KG1 (cell line): ENCODE results near the gene DZIP1L.
"Not testable (repeated sequence)": the region's sequence is repeated elsewhere in the genome, so short reads cannot be mapped to it uniquely, and the experiment has no call there.

Source experiments
- DNase-seq: peaks from one replicate; lab custom pipeline; 2025; lab: John Stamatoyannopoulos, UW

DZIP1L gene, protein sequence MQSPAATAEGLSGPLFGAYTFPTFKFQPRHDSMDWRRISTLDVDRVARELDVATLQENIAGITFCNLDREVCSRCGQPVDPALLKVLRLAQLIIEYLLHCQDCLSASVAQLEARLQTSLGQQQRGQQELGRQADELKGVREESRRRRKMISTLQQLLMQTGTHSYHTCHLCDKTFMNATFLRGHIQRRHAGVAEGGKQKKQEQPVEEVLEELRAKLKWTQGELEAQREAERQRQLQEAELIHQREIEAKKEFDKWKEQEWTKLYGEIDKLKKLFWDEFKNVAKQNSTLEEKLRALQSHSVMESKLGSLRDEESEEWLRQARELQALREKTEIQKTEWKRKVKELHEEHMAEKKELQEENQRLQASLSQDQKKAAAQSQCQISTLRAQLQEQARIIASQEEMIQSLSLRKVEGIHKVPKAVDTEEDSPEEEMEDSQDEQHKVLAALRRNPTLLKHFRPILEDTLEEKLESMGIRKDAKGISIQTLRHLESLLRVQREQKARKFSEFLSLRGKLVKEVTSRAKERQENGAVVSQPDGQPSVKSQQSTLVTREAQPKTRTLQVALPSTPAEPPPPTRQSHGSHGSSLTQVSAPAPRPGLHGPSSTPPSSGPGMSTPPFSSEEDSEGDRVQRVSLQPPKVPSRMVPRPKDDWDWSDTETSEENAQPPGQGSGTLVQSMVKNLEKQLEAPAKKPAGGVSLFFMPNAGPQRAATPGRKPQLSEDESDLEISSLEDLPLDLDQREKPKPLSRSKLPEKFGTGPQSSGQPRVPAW

DNA sequence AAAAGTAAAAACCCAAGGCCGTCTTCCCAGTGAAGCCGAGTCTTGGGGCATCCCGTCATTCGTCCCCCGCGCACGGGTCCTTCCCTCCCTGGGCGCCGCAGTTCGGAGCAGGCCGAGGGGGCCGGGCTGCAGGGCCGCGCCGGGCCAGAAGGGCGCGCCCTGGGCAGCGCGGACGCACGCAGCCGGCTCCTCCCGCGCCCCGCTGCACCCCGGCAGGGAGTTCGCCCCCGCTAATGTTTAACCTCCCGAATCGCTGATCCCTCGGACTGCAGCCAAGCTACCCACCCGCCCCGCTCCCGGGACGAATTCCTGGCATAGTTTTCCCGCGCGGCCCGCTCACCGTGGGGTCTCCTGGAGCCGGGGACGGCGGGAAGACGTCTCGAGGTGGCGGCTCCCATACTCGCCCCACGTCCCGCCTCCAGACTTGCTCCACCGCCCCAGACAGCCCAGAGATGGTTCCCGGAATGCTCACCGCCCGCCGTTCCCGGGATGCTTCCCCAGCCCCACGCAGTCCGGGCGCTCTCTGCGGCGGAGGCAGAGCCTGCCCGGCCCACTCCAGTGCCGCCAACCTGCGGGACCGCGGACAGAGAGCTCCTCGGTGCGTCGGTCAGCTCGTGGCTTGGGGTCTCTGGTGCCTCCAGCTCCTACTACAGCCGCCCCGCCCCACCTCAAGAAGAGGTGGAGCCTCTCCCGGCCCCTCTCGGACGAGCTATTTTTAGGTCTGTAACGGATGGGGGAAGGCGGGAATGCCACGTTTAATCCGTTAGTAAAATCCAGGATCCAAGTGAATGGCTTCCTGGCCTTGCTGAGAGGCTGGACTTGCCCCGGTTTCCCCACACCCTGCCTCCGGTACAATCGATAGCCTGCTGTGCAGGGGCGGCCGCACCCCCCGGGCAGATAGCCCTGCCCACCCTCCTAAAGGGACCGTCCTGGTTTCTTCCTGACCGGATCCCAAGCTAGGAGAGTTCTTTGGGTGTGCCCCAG is at the start of gene DZIP1L:
DZIP1L (minus strand) TSS at position 621 of the 984 bp plus-strand sequence. CDS start 11,637 bp downstream, outside the sequence.
- DNase-seq = peak; percentile 22

DNA sequence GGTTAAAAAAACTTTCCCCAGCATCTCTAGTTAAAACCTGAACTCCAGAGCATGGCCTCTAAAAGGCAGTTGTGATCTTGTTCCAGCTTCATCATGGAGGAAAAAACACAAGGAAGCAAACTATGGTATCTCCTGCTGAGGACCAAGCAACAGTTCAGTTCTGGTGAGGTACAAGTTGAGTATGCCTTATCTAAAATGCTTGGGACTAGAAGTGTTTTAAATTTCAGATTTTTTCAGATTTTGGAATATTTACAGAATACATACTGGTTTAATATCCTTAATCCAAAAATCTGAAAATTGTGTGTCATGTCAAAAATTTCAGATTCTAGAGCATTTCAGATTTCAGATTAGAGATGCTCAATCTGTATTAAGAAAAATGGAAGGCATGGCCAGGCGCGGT is 49.7 kb upstream of the DZIP1L start:
- no peak for DNase-seq

DNA sequence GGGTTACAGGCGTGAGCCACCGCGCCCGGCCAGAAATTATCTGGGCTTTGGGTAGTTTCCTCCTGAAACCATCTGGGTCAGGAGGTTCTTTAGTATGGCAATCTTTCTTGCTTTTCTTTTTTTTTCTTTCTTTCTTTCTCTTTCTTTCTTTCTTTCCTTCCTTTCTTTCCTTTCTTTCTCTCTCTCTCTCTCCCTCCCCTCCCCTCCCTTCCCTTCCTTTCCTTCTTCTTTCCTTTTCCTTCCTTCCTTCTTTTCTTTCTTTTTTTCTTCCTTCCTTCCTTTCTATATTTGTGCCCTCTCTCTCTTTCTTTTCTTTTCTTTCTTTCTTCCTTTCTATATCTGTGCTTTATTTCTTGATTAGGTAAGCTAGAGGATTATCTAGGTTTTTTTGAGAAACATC is 42.3 kb upstream of the DZIP1L start:
- no peak for DNase-seq

DNA sequence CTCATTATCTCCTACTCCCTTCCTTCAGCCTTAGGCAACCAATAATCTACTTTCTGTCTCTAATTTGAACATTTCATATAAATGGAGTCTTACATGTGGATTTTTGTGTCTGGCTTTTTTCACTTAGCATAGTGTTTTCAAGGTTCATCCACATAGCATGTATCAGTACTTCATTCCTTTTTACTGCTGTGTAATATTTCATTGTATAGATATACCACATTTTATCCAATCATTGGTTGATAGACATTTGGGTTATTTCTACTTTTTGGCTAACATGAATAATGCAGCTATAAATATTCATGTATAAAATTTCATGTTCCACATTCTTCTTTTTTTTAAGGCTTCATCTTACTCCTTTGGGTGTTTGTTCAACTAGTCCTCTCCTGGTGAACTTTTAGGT is 39.1 kb upstream of the DZIP1L start:
- no peak for DNase-seq

DNA sequence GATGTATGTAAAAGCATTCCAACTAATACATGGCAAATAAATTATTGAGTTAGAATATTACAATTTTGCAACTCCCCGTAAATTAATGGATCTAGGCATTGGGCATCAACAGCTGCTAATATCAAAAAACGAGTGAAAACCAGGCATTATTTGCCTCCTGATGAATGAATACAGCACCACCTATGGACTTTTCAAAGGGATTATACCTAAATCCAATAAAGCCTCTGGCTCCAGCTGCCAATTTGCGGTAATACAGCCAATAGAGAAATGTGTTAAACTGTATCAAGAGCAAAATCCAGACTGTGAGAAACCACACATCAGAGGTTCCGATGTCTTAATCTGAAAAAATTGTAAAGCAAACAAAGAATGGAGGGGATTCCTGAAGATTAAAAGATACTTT is 33.1 kb upstream of the DZIP1L start:
- DNase-seq = no peak

DNA sequence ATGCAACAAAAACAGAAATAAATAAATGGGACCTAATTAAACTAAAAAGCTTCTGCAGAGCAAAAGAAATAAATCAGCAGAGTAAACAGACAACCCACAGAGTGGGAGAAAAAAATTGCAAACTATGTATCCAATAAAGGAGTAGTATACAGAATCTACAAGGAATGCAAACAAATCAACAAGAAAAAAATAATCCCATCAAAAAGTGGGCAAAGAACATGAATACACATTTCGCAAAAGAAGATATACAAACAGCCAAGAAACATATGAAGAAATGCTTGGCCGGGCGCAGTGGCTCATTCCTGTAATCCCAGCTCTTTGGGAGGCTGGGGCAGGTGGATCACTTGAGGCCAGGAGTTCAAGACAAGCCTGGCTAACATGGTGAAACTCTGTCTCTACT is 26.8 kb upstream of the DZIP1L start:
- DNase-seq = not testable (repeated sequence)

DNA sequence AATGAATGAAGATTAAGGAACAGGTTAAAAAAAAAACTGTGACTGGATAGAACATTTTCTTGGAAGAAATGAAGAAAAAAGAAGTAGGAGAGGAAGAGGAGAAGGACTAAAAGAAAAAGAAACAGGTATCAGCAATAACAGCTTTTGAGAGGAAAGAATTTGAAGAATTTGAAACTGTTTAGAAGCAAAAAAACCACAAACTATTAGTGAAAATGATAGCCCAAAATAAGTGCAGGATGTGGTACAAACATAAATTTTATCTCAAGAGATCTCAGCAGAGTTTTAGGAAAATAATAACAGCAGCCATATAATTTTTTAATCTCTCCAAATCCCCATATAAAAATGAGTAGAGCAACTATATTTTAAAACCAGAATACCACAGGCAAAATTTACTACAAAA is 25.5 kb upstream of the DZIP1L start:
- DNase-seq = no peak

DNA sequence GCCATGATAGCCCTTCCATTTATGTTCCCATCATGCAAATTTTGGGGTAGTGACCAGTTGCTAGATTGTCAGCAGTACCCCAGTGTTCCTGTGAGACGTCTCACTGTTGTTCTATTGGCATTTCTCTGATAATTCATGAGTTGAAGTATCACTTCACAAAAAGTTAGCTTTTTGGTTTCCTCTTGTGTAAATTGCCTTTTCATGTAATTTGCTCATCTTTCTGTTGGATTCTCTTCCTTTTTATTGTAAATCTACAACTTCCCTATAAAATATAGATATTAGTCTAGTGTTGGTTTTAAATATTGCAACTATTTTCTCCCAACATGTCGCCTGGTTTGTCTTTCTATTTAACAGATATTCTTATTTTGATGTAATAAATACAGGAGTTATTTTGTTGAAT is 24.3 kb upstream of the DZIP1L start:
- DNase-seq = no peak

DNA sequence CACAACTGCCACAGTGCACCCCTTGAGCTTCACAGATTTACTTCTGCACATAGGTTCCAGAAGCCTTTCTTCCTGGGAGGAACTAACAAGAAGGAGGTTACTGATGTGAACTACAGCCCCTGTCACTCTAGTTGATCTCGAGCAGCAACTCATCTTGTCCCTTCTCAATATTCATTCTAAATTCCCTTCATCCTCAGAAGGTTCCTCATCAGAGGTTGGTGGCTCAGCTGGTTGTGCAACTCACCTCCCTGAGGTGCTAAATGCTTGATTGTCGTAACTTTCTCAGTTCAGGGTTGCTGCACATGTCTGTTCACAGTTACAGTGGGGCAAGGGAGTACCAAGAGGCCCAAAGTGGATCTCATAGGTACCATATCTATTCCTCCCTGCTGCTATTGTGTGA is 22.5 kb upstream of the DZIP1L start:
- DNase-seq = no peak

DNA sequence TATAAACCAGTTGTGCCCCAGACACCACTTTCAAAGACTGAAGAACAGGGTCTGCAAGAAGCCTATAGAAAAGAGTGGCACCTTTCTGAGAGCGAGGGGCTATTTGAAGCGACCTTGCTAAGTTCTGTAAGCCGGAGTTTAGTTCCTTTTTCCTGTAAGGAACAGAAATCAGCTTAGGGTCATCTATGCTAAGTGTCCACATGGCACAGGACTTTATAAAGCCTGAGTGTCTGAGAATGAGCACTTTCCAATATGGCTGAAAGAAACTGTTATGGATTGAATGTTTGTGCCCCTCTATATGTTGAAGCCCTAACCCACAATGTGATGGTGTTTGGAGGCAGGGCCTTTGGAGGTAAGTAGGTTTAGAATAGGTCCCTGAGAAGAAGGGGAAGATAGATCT is 20.8 kb upstream of the DZIP1L start:
- no peak for DNase-seq

DNA sequence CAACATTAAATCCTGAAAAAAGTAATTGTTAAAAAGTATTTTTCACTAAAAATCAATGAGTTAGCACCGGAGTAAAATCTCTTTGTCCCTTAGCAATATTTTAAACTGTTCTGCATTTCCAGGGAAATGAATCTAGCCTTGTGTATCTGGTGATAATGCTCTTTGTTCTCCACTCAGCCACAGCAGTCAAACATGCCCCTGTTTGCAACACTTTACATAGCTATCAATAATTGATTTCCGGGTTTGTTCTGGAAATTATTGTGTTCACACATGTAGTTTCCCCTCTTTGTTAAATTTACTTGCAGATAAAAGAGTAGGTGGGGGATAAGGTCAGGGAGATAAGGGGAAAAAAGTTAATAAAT is 20.4 kb upstream of the DZIP1L start:
- DNase-seq = no peak

DNA sequence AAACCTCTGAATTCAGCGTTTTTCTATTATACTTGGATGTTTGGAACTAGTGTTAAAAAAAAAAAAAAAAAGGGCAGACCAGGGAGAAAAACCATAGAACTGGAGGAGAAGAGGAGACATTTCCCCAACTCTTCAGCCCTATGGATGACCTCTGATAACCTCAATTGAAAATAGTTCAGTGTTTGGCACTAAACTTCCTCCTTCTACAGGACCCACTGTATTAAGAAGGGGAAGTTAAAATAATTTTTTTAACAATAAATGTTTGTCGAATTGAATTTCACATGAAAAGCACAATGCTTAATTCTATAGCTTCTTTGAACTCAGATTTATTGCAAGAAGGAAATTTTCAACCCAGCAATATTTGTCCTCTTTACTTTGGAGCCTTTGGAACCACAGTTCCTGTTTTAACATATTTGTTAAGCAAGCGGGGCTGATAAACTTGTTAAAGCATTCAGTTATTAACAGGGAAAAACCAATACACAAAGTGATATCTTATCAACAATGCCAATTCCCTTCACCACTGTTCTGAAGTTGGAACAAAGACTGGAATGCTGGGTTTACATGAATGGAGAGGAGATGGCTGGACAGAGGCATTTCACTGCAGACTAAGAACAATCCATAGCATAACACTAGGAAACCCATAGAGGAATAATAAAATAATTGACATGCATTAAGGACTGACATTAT is 19.9 kb upstream of the DZIP1L start:
- DNase-seq = no peak

DNA sequence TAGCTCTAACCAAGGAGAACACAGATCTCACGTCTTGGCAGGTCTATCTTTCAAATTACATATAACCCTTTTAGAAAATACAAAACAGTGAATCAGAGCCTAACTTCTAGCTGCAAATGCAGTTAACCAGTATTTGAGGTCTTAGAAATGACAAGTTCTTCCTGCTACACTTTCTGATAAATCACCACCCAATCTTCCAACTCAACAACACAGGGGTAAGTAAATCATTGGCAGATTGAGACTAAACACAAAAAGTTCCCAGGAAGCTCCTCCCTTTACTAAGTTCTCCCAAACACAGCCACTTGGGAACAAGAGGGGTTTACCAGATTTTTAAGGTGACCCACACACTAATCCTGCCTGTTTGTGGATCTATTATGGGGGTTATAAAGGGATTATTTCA is 16.8 kb upstream of the DZIP1L start, which contains the start of gene A4GNT:
A4GNT (minus strand) TSS at position 152 of the 400 bp plus-strand sequence. CDS start 1,134 bp downstream, outside the sequence.
- DNase-seq = no peak

DNA sequence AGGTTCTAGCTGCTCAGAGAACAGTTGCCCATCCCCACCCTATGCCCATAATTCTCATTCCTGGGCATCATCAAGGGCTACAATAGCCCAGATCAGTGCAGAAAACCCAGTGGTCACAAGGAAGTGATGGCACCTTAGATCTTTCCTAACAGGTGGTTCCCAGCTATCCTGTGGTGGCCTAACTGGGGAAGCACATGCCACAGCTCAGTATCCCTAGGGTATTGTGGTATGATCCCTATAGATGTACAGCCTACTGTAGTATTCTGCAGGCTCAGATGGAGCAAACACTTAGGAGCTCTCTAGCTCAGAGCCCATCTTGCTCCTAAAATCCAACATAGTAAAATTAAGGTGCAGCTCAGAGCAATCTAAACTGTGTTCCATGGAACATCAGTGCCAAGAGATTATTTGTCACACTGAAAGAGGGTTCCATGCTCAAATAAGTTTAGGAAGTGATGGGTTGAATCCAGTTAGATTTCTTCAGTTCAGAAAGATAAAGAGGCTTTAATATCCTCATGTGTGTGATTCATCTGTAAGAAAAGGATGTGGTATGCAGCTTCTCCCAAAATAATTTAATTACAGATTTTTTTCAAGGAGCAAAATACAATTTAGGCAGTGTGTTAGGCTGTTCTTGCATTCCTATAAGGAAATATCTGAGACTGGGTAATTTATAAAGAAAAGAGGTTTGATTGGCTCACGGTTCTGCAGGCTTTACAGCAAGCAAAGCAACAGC is 12.4 kb upstream of the DZIP1L start:
- DNase-seq = no peak

DNA sequence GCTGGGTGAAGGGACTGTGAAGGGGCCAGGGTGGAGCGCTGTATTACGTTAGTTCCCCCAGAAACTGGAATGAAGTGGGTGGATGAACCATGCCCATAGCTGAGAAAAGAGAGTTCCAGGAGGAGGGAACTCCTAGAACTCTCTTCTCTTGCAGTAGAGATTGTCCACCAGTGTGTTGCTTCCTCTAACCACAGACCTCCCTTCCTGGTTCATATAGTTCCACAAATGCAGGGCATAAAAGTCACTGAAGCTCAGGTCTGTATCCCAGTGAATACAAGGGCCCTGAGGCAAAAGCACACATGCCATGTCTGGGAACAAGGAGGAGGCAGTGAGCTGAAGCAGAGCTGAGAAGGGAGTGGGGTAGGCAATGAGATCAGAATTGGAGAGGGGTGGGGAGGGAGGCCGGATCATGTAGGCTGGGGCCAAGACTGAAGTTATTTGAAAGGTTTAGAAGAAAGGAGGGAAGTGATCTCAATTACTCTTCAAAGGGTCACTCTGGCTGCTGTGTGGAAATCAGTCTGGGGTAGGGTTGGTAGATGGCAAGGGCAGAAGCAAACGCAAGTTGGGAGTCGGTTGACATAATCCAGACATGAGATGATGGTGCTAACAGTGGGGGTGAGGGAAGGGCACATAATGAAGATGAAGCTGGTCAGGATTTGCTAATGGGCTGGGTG is 10.3 kb upstream of the DZIP1L start:
- DNase-seq = no peak

DNA sequence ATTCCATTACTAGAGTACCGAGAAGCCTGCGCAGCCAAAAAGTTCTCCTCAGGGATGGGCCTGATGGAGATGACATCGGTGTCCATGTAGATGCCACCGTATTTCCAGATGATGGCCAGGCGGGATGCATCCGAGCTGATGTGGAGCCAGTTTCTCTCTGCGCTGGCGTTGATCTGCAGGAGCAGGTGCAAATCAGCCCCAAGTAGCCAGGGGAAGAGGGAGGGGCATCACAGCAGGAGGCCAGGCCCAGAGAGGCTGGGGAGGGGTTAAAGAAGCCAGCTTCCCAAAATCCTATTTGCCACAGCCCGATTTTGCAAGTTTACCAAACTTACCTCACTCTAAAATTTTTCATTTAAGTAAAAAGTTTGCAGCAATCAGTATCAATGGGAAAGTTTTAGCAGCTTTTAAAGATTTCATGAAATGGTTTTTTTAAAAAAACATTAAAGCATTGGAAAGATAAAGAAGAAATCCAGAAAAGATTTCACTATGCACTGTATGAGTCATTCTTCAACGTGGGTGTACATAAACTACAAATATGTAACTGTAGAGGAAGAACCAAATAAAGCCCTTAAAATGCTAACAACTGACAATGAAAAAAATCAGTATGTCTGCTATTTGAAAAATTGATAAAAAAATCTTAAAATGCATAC is 9.4 kb upstream of the DZIP1L start:
- DNase-seq = no peak

DNA sequence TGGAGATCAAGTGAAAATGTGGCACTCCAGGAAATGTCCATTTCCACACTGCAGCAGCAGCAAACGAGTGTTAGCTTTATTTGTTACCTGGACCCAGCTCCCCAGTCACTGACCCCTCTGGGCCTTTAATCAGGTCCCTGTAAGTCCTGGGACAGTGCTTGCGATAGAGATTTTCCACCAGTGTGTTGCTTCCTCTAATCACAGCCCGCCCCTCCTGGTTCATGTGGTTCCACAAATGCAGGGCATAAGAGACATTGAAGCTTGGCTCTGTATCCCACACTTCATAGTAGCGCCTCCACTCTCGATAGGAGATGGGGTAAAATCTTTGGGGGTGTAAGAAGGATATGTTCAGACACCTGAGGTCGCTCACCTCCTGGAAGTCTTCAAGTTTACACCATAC is 8.8 kb upstream of the DZIP1L start:
- DNase-seq = no peak

DNA sequence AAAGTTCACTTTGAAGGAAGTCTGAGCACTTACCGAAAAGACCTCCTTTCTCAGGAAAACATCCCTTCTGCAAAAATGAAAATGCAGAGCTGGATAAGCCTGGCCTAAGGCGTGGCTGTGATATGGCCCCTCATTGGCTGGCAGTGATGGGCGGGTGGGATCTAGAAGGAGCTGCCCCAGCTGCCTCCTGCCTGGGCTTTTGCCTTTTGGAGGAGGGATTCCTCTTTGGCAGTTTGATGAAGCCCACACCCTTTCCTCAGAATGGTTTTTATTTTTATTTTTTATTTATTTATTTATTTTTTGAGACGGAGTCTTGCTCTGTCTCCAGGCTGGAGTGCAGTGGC is 4.0 kb upstream of the DZIP1L start:
- DNase-seq = no peak

DNA sequence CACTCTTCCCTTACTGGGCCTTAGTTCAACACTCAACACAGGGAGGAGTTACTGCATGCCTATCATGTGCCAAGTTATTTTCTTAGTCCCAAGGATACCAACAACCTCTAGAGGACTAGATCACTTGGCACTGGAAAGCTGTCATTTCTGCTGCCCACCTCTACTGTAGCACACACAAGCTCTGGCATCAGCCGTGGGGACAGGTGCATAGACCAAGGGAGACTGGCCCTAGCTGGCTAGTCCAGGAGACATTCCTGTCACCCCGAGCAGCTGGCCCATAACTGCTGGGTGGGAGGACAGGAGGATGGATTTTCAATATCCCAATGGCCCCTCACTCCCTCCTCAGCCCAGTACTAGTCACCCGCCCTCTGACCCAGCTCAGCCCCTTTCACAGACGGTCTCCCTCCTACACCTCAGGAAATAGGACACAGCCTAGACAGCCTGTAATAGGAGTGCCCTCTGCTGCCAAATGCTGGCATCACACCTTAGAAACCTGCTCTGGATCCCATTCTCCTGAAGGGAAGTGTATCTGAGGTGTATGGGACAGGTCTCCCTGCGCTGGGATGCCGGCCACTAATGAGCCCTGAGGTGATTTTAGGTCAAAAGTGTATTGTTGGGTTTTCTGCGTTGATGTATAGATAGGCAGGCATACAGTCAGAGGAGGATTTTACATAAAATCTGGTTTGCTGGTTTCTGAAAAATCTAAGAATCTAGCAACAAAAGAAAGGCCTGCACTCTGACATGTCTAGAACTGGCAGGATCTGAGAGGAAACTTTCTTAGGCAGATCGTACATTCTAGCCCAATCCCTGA is 3.4 kb upstream of the DZIP1L start:
- DNase-seq = no peak
